OCI-LY3 (cell line): ENCODE measurements around the gene PPP1R26.

ENCODE experiments used
- EZH2phosphoT487 ChIP-seq: fragments of 200-600 bp; shearing (Covaris generic); IDR thresholded peaks from 2 replicates; pipeline ENCODE4 v1.6.1; 2018; ENCODE audit warnings: antibody characterized with exemption, mixed run types, low read depth
- TF ChIP-seq, protein P1 (sequence below): fragments of 200-600, 300-600 bp; sonication (generic); IDR thresholded peaks from 2 replicates; pipeline ENCODE4 v1.5.1; 2014; ENCODE audit warnings: antibody characterized with exemption, low read length, low read depth

DNA sequence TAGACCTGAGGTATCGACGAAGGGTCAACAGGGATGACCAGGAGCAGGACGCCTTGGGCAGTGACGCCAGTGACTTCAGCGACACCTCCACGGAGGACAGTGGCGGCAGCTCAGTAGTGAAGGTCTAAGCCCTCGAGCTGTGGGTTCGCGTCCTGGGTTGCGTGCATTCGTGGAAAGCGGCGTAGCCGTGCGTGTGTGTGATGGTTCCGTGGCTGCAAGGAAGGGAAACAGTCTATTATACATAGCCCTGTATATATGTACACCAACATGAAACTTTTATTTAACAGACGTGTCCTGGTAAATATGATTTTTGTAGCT is 8.4 kb downstream of the PPP1R26 start:
- TF ChIP-seq, protein P1, sequence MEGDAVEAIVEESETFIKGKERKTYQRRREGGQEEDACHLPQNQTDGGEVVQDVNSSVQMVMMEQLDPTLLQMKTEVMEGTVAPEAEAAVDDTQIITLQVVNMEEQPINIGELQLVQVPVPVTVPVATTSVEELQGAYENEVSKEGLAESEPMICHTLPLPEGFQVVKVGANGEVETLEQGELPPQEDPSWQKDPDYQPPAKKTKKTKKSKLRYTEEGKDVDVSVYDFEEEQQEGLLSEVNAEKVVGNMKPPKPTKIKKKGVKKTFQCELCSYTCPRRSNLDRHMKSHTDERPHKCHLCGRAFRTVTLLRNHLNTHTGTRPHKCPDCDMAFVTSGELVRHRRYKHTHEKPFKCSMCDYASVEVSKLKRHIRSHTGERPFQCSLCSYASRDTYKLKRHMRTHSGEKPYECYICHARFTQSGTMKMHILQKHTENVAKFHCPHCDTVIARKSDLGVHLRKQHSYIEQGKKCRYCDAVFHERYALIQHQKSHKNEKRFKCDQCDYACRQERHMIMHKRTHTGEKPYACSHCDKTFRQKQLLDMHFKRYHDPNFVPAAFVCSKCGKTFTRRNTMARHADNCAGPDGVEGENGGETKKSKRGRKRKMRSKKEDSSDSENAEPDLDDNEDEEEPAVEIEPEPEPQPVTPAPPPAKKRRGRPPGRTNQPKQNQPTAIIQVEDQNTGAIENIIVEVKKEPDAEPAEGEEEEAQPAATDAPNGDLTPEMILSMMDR = no peak
- no peak for TF ChIP-seq EZH2phosphoT487
